DMS153 (cell line): ENCODE data around the gene RASAL1.

Experiments used
- DNase-seq: peaks from one replicate; lab custom pipeline; 2025; lab: John Stamatoyannopoulos, UW

Gene RASAL1

GRCh38 chr12:113162102-113163029 is 26.8 kb upstream of the RASAL1 start:
- DNase-seq: no peak

- peak; percentile 83 for DNase-seq
These were observed 26.0 kb upstream of the RASAL1 start for GRCh38 chr12:113161415-113162016.

GRCh38 chr12:113159937-113160336 is 24.4 kb upstream of the RASAL1 start:
- no peak for DNase-seq

GRCh38 chr12:113158439-113159203 is 23.1 kb upstream of the RASAL1 start:
- no peak for DNase-seq

GRCh38 chr12:113157218-113157859 is 21.8 kb upstream of the RASAL1 start:
- DNase-seq: no peak

- no peak for DNase-seq
These were observed 20.1 kb upstream of the RASAL1 start for GRCh38 chr12:113155646-113156045.

- no peak for DNase-seq
These were observed 19.5 kb upstream of the RASAL1 start for GRCh38 chr12:113155060-113155459.

- peak; percentile 36 for DNase-seq
These were observed 18.9 kb upstream of the RASAL1 start for GRCh38 chr12:113154351-113154973.

- peak; percentile 82 for DNase-seq
These were observed 17.6 kb upstream of the RASAL1 start for GRCh38 chr12:113152835-113153814.

GRCh38 chr12:113152196-113152834 is 16.8 kb upstream of the RASAL1 start:
- no peak for DNase-seq

- no peak for DNase-seq
These were observed 16.1 kb upstream of the RASAL1 start for GRCh38 chr12:113151655-113152054.

- peak; percentile 81 for DNase-seq
These were observed 14.0 kb upstream of the RASAL1 start, which contains the start of gene CFAP73 for GRCh38 chr12:113149361-113150150. Gene CFAP73 (plus strand): TSS chr12:113149724. CDS start chr12:113149858, 134 bp downstream.

GRCh38 chr12:113146999-113147398 is 11.4 kb upstream of the RASAL1 start:
- peak; percentile 29 for DNase-seq

- no peak for DNase-seq
These were observed 10.4 kb upstream of the RASAL1 start for GRCh38 chr12:113145720-113146551.

GRCh38 chr12:113144806-113145205 is 9.2 kb upstream of the RASAL1 start:
- no peak for DNase-seq

- no peak for DNase-seq
These were observed 8.4 kb upstream of the RASAL1 start for GRCh38 chr12:113143959-113144358.

GRCh38 chr12:113142886-113143332 is 7.3 kb upstream of the RASAL1 start:
- DNase-seq: no peak
